ENCODE measurements around the gene GTF3A. TPM values are rescaled to one million over a fixed set of nuclear protein-coding genes. Genes with fewer than 3 reads are reported as not detected.
A peak's percentile ranks its signal among the peaks of the same experiment; 100 is the strongest.

Gene GTF3A
- total RNA-seq, 1 donor from 2014 or later, result 119 TPM

DNA sequence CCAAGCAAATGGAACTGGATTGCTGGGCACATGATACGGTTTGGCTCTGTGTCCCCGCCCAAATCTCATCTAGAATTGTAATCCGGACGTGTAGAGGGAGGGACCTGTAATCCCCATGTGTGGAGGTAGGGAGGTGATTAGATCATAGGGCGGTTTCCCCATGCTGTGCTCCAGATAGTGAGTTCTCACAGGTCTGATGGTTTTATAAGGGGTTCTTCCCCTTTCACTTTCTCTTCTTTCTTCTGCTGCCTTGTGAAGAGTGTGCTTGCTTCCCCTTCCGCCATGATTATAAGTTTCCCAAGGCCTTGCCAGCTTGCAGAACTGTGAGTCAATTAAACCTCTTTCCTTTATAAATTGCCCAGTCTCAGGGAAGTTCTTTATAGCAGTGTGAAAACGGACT is 58.6 kb downstream of the GTF3A start:
- Mint-ChIP-seq H3K27me3 (no peaks in the 10 kb centered on the region), H3K36me3 (ENCODE audit: low read depth) (peaks cover 9% of the 10 kb centered on the region), H3K27ac (peak overlapping the region; percentile 95), H3K9me3 (peaks cover 13% of the 10 kb centered on the region), H3K4me3 (peak overlapping the region; percentile 79), H3K4me1 (peaks cover 51% of the 10 kb centered on the region)
- ChIA-PET CTCF (interaction anchor here (0.8 kb wide), 1 partner anchor 33 kb away, joined by 3 read pairs; the partner anchor contains the start of gene MTIF3), POLR2A (interaction anchor here (0.6 to 3.5 kb wide), 9 partner anchors 20 to 170 kb away, joined by 3 to 16 read pairs (median 5); partner anchors contain the start of genes LNX2 and MTIF3)
- intact Hi-C loops (cut with micrococcal nuclease), result loop anchor here (1.0 to 2.0 kb wide), 5 partner anchors 33 to 232 kb away; partner anchors contain the start of genes MTIF3, POLR1D and RPL21
- TF ChIP-seq, protein P1, sequence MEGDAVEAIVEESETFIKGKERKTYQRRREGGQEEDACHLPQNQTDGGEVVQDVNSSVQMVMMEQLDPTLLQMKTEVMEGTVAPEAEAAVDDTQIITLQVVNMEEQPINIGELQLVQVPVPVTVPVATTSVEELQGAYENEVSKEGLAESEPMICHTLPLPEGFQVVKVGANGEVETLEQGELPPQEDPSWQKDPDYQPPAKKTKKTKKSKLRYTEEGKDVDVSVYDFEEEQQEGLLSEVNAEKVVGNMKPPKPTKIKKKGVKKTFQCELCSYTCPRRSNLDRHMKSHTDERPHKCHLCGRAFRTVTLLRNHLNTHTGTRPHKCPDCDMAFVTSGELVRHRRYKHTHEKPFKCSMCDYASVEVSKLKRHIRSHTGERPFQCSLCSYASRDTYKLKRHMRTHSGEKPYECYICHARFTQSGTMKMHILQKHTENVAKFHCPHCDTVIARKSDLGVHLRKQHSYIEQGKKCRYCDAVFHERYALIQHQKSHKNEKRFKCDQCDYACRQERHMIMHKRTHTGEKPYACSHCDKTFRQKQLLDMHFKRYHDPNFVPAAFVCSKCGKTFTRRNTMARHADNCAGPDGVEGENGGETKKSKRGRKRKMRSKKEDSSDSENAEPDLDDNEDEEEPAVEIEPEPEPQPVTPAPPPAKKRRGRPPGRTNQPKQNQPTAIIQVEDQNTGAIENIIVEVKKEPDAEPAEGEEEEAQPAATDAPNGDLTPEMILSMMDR (IDR thresholded peaks at IDR 0.05), result no peak
- ATAC-seq (ENCODE audit: low read depth) (peak; percentile 93), DNase-seq (peak; percentile 27)

DNA sequence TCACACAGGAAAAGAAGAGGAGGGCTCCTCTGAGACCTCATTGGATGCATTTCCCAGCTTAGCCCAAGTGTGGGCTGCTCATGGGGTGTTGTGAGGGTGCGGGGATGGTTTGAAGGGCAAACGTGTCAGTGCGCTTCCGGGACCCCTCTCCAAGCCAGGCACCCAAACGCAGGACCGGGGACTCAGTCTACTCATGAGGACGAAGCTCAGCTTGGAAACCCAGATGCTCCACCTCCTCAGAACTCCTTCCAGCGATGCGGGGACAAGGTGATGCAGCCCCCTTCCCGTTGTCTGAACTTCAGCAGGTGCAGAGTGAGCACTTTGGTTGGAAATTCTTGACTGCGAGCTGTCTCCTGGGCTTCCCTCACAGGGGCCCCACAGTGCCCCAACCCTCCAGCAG is 59.0 kb downstream of the GTF3A start:
- ATAC-seq (ENCODE audit: low read depth) (no peak), DNase-seq (no peak)
- H3K36me3 Mint-ChIP-seq (ENCODE audit: low read depth), result peaks cover 9% of the 10 kb centered on the region
- TF ChIP-seq, protein P1 (IDR thresholded peaks at IDR 0.05), result no peak
- H3K4me1 Mint-ChIP-seq, result peaks cover 46% of the 10 kb centered on the region
- peak overlapping the region; percentile 95 for H3K27ac Mint-ChIP-seq
- CTCF ChIA-PET, result interaction anchor here (0.8 kb wide), 1 partner anchor 33 kb away, joined by 3 read pairs; the partner anchor contains the start of gene MTIF3
- no peaks in the 10 kb centered on the region for H3K27me3 Mint-ChIP-seq
- POLR2A ChIA-PET, result interaction anchor here (1.0 to 3.5 kb wide), 8 partner anchors 21 to 137 kb away, joined by 3 to 16 read pairs (median 5); partner anchors contain the start of genes LNX2 and MTIF3
- H3K9me3 Mint-ChIP-seq, result peaks cover 13% of the 10 kb centered on the region
- H3K4me3 Mint-ChIP-seq, result peak overlapping the region; percentile 79
- intact Hi-C loops (cut with micrococcal nuclease), result loop anchor here (1.0 to 2.0 kb wide), 5 partner anchors 33 to 233 kb away; partner anchors contain the start of genes MTIF3, POLR1D and RPL21

Other genes with a start within 250 kb of the GTF3A start
- 1,996 and 2,528 TPM in 2 replicates for gene RPL21, start 173.1 kb upstream of the GTF3A start, total RNA-seq
- 1.4 and 2.0 TPM in 2 replicates for gene RASL11A, start 153.8 kb upstream of the GTF3A start, total RNA-seq
- gene MTIF3, start 25.9 kb downstream of the GTF3A start, total RNA-seq, result 39.8 and 50.1 TPM in 2 replicates
- 6.1 and 7.1 TPM in 2 replicates for gene LNX2, start 195.9 kb downstream of the GTF3A start, total RNA-seq
- 114 and 121 TPM in 2 replicates for gene POLR1D, start 197.3 kb downstream of the GTF3A start, total RNA-seq

Measured in activated B cell treated with CpG ODN at 0.5 μM for 24 hours (primary cell).